Measurements from ENCODE around the gene SH3RF1.

The SH3RF1 gene

DNA sequence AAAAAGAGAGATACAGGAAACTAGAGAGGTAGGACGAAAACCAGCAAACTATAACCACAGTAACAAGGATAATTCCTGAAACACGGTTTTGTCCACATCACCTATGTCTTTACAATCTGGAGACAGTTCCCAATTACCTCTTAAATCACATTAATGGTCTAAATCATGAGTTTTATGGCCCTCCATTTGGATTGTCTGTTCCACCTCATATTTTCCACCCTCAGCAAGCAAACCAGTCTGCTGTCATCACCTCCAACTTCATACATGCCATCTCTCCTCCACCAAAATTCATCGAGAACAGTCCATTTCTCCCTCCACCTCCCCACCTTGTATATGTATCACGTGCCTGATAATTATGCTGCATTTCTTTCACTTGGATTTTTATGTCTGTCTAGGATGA lies 107.3 kb downstream of the SH3RF1 start:
- DNase-seq (ENCODE audit: low read depth) = no peak

DNA sequence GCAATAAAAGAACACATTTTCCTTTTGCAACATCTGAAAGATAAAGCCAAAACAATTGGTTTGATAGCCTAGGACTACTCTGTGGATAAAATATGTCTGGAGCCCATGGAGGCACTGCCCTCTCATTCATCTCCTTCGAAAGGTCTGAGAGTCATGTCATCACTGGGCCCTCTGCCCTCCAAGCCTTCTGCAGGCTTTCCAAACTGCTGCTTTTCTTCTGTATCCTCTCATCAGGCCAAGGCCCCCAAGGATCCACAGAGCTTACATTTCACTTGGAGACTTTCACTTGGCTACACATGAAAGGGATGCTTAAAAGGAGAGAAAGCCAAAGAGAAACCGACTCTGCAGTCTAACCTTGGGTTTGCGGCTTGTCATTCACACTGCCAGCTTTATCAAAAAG lies 109.9 kb downstream of the SH3RF1 start:
- DNase-seq (ENCODE audit: low read depth) = no peak

DNA sequence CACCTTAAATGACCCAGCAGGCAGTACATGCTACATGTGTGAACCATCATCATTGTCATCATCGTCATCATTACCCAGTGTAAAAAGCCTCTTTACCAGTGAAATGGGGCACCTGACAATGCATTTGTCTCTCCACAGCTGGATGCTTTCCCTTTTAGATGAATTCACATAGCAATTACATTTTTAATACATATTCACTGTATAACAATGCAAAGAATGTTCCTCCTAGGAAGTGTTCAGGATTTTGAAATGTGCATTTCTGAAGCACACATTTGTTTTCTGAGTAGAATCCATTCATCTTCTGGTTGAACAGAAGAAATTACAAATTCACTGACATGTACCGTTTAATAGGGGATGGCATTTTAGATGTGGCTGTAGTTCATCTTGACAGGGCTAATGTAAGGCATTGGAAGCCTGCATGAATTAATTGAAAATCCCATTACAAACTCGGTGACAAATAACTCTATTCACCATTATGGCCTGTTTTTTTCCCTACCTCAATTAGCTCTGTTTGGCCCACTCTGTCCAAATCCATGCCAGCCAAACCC lies 111.1 kb downstream of the SH3RF1 start:
- no peak for DNase-seq (ENCODE audit: low read depth)

DNA sequence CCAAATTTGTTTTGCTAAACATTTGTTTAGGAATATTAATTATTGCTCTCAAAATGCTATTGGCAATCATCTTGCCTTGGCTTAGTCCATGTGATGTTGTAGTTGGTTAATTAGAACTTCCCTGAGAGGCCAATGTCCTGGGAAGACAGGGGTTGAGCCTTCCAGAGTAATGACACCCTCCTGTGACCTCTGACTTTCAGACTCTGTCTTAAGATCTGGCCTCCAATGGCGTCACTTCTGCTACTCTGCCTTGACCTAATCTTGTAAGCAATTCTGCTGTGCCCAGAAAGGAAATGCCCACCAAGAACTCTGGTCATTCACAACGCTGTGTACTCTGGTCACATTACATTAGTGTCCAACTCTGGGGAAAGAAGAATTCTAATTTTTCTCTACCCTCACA lies 111.9 kb downstream of the SH3RF1 start:
- no peak for DNase-seq (ENCODE audit: low read depth)

DNA sequence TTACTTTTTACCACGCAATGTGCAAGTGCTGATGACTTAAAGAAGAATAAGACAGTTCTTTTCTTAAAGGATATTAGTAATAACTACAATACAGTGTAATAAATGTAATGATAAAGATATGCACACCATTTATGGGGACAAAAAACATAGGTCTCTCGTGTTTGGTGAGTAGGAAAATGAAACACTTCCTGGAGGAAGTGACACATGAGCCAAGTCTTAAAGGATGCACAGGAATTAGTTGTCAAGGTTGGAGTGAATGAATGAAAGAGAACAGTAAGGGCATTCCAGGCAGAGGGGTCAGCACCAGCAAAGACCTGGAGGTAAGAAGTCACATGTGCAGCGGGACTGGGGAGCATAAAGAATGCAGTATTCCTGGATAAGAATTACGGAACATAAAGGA lies 112.7 kb downstream of the SH3RF1 start:
- no peak for DNase-seq (ENCODE audit: low read depth)

DNA sequence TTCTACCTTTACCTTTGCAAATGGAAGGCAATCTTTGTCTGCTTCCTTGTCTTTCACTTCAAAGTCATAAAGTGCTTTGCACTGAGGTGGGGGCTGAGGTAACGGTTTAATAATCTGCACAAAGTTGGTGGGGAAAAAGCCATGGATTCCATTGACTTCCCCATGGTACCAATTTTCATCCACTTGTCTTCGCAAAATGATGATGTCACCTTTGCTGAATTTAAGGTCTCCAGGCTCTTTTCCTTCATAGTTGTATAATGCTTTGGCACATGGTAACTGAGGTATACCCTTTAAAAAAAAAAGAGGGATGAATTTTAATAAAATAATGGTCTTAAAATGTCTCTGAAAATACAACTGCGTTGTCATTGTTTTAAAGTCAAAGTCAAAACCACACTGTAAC lies 114.4 kb downstream of the SH3RF1 start:
- no peak for DNase-seq (ENCODE audit: low read depth)

DNA sequence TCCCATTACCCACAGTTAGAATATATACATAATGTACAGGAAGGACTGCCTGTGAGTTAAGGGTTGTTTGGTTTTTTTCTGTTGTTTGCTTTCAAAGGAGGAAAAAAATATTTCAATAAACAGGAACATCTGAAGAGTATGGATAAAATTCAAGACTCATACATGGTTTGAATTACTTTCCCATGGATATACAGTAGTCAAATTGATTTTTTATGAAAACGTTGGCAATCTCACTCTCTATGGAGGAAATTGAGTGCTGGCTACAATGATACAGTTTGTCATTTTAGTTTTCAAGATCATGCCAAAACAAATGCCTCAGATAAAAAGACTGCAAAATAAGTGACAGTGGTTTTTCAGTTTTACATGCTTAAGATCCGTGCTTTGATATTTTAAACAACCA lies 116.6 kb downstream of the SH3RF1 start:
- DNase-seq (ENCODE audit: low read depth) = no peak

DNA sequence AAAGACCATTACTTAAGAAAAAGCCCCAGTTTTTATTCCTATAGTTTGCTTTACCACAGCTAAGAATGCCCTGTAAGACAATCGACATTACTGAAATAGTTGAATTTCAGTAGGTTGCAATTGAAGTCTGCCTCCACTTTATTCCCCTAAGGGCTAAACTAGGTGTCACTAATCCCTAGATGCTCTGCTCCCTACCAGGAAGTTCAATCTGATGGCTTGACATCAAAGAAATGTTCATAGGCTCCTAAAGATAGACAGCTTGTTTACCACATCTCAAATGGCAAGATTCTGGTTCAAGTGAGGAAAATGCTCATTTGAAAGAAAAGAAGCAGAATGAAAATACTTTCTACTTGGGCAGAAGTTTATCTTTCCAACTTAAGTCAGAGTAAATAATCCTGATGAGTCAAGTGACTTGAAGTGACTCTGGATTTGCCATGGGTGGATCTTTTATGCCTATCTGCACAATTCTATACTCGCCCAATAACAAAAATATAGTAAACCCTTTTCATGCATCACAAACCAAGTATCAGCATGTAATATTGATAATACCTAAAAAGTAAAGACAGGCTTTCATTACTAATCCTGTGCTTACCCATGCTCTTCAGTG lies 117.2 kb downstream of the SH3RF1 start:
- DNase-seq (ENCODE audit: low read depth) = no peak

DNA sequence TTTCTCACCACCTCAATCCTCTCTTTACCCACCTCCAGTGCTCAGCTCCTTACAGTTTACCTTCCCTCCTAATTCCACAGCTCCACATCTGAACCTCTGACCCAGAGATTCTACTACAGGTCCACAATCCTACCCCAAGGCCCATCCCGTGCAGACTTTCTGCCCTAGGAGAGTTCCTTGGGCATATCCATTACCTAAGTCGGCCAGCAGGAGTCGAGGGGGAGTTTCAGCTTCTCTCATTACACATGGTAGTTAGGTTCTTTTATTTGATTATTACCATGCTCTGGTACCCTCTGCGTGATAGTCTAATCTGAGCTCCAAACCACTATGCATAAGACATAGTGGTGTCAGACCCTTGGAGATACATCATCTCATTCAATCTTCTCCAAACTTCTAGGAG lies 117.9 kb downstream of the SH3RF1 start:
- DNase-seq (ENCODE audit: low read depth) = no peak

DNA sequence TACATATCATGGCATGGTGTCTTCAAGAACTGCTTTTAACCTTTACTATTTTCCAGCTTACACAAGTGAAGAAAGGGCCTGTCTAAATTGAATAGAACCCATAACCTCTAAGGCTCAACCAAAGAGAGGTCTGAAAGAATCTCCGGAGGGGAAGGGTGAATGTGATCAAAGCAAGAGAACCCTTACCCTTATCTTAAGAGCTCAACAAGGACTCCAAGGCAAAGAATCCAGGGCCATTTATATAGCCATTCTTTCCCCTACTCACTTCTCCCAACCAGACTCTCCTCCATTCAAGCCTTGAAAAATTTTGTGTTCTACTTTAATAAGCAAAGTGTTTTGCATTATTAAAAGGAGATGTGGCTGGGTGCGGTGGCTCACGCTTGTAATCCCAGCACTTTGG lies 118.7 kb downstream of the SH3RF1 start:
- no peak for DNase-seq (ENCODE audit: low read depth)

DNA sequence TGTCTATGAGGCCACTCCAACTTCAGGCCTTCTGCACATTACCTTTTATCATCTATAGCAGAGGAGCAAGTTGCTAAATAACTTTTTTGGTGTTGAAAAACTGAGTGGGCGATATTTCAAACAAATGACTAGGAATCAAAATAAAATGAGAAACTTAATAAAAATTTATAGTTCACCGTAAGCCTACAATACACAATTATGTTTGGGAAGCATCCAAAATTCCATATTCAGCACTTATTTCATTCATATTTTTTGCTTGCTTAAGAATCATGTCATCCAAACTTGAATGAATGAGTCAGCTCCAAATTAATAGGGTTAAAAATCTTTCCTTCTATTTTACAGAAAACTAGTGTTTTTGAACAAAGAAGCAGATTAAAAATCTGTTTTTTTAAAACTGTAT lies 119.1 kb downstream of the SH3RF1 start:
- DNase-seq (ENCODE audit: low read depth) = no peak

DNA sequence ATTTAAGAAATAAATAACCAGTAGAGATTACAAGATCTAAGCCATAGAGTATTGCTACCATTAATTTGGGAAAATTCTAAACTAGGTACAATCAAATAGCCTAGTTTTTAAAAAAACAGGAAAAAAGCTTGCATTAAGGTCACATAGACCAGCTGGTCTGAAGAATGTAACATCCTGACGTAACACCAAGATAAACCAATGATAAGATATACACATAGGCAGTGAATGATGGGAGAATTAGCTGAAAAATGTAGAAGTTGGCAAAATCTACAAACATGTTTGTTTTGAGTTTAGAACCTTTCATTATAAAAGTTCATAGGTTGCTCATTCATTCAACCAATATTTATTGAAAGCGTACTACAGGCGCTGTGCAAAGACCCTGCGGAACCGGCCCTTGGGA lies 120.0 kb downstream of the SH3RF1 start:
- no peak for DNase-seq (ENCODE audit: low read depth)

DNA sequence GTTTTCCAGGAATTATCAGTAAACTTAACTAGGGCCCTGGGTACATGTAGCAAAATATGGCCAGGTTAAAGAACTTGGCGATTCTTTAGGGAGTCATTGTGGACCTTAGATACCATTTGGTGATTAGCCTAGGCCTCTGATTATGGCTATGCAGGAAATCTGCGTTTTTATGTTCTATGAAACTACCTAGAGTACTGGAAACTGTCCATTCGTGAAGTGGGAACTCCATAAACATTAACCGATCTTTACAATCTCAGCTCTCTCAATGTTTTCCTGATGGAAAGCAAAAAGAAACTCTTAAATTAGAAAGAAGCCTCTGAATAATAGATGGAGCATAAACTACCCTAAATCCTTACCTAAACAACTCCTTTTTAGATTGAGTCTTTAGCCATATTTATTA lies 121.9 kb downstream of the SH3RF1 start:
- DNase-seq (ENCODE audit: low read depth) = no peak

DNA sequence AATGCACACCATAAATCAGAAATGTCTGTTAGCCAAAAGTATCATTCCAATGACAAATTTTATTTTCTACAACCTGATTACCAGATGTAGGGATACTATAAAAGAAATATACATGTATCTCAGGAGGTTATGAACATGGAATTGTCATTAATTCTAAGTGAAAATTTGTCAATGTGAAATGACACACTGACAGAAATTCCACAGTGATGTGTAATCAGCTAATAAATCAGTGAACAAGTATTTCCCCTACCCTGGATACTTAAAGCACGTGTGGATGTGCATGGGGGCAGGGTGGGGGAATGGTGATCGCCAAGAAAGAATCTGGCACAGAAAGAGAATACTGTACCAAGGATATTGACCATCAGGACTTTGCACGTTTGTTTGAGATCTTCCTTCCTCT lies 123.6 kb downstream of the SH3RF1 start:
- DNase-seq (ENCODE audit: low read depth) = no peak

DNA sequence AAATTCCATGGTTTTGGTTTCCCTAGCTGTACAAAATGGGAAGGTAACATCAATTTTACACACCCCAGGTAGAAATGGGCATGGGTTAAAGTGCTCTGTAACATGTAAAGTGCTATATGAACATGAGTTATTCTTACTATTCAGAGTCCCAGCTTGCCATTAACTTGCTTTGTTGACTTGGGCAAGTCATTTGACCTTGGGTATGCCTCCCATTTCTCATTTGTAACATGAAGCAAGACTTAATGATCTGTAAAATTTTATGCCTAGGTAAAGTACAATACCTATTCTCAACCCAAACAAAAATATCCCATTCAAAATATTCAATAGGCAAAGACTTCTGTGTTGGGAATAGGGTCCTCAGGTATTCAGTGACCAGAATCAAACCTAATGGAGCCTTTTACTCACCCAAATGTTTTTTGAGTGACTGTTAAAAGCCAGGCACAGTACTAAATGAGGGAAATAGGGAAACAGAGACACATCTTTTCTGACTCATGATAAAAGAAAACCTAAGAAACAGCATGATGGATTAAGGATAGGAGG lies 126.6 kb downstream of the SH3RF1 start:
- DNase-seq (ENCODE audit: low read depth) = no peak

DNA sequence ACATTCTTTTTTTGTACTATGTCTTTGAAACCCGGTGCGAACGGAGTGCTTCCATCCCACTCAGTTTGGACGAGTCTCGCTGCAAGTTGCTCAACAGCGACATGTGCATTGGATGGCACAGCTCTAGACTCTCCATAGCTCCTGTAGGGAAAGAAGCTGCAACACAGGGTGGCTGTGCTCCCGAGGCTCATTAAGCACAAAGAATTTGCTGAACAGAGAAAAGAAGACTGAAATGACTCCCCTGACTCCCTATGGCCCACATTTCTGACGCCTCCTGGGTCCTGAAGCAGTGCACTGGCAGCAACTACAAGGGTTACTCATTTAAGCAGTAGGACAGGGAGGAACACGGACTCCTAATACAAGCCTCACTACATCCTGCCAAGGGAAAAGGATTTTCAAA lies 127.4 kb downstream of the SH3RF1 start:
- DNase-seq (ENCODE audit: low read depth) = no peak

DNA sequence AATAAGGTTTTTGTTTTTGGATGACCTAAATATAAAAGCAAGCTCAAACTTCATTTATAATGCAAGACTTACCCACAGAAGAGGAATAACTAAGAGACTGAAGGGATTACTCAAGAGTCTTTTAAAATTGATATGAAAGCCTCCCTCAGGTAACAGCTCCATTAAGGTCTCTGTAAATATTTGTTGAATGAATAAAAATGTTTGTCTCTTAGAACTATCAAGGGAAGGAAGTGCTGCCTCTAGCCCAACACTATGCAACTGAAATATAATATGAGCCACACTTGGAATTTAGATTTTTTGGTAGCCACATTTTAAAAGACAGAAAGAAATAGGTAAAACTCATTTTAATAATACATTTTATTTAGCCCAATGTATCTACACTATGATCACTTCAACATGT lies 127.8 kb downstream of the SH3RF1 start:
- DNase-seq (ENCODE audit: low read depth) = no peak

DNA sequence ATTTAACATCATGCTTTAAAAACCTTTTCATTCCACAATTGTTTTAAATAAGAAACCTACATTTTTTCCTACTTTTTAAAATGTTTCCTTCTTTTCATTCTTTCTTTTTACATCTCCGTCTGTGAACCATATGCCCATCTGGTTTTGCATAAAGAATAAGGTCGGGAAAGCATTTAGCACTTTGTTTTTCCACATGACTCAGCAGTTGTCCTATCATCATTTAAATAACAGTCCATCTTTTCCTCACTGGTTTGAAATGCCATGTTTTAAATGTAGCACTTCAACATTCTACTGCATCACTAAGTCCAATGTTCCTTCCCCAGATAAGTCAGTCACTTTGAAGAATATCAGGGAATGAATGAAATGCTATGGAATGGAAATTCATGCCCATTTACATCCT lies 128.4 kb downstream of the SH3RF1 start:
- no peak for DNase-seq (ENCODE audit: low read depth)

DNA sequence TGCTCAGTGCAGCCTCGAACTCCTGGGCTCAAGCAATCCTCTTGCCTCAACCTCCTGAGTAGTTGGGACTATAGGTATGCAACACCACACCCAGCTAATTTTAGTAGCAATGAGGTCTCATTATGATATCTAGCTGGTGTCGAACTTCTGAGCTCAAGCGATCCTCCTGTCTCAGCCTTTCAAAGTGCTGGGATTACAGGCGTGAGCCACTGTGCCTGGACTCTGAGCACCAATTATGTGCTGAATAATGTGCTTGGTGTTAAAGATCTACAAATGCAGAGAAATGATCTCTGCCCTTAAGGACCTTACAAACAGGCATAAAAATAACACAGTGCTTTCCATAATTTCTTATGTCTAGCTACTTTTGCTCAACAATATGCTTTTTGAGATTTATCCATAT lies 131.7 kb downstream of the SH3RF1 start:
- DNase-seq (ENCODE audit: low read depth) = no peak

DNA sequence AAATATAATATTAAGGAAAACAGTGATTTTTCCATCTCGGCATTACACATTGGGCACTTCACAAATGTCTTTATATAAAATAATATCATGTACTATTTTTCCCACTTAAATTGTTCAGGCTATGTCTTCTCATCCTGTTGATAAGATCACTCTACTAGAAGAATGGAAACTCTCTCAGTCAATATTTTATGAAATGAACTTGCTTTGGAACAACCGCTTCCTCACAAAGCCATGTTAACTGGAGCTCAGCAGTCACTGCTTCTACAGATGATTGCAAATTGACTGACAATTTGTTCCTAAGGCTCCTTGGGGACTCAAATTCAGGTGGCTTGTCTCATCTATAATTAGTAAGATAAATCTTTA lies 133.2 kb downstream of the SH3RF1 start:
- DNase-seq (ENCODE audit: low read depth) = no peak

DNA sequence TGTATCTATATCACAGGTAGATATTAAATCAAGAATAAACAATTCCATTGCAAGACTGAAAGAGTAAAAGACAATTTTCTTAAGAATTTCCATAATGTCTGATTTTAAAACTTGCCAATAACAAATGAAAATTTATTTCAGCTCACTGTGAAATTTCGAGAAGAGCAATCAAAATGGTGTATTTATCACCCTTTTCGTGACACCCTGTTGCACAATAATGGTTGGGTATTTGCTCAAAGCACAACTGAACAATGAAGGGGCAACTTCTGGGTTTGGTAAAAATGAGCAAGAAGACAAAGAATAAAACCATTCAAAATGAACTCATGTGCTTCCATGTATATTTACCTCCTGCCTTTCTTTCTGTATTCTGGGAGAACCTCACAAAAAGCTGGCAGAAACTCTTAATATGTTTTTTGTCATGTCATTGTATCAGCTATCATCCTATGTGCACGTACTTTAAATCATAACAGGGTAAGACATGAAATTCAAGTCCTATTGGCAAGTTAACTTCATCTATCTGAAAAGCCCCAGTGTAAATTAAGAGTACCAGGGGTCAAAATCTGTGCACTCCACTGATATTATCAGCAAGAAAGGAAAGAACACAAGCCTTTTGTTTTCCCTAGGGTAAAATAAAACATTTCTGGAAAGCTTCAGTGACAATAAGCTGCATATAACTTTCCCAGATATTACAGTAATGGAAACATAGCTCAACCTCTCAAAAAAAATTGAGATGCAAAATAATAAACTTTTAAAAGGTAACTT lies 133.8 kb downstream of the SH3RF1 start:
- DNase-seq (ENCODE audit: low read depth) = no peak

DNA sequence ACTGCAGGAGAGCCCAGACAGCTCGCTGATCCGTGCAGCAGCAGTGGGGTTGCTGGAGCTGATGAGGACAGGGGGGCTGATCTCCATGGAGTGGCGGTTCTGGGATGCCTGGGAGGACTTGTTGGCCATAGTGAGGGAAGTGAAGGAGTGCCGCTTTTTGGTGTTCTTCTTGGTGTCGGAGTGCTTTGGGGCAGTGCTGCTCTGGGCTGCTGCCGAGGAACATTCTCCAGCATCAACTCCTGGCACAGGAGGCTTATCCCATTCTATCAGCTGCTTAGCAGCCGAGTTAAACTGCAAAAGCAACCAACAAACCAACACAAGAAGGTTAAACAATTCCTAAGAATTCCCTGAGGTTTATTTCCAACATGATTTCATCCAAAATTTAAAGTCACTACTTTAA lies 134.4 kb downstream of the SH3RF1 start:
- DNase-seq (ENCODE audit: low read depth) = no peak

DNA sequence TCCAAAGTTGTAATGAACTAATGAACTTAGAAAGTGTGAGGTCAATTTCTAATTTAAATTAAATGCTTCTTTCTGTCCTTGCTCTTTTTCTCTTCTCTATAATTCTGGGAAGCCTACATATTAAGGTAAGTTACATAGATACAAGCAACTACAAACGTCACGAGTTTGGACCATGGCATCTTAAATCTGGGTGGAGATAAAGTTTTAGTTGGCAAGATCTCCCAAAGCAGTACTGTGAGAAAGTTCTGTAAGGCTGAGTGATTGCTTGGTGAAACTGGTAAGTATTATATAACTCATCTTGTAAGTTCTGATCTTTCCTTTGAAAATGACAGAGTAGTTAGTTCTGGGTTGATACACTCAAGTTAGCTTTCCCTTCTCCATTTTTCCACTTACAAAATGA lies 135.0 kb downstream of the SH3RF1 start:
- DNase-seq (ENCODE audit: low read depth) = no peak

DNA sequence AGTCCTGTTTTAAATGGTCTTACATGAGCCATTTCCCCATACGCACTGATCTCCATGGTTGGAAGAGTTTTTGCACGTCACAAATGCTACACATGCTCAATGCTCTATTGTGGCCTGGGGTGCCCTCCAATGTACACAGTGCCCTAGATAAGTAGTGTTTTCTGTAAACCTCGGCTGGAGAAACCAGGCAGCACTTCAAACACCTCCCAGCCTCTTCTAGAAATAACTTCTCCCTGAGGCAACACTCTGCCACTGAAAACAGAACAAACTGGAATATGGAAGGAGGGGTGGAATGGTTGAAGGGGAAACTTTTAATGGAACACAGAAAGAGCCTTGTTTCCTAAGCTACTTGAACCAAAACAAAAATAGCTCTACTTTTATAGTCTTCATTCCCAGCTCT lies 136.8 kb downstream of the SH3RF1 start:
- no peak for DNase-seq (ENCODE audit: low read depth)
